GM21723 (cell line): Measurements from ENCODE around the gene LRP1B.

Experiments used
- ATAC-seq: cut with Tn5 transposase; IDR thresholded peaks from one replicate; pipeline ENCODE4 v1.9.1; 2021; ENCODE audit warnings: mild to moderate bottlenecking, moderate library complexity; ENCODE audit not compliant: unreplicated experiment

The LRP1B gene

GRCh38 chr2:141610564-141611175 is 520.1 kb downstream of the LRP1B start:
- ATAC-seq: no peak

- ATAC-seq: no peak
Observed at GRCh38 chr2:141605163-141605562, 525.7 kb downstream of the LRP1B start.

- no peak for ATAC-seq
Observed at GRCh38 chr2:141601511-141602152, 529.2 kb downstream of the LRP1B start.

GRCh38 chr2:141599721-141600120 is 531.1 kb downstream of the LRP1B start:
- ATAC-seq: no peak

- no peak for ATAC-seq
Observed at GRCh38 chr2:141598982-141599381, 531.8 kb downstream of the LRP1B start.

- ATAC-seq: no peak
Observed at GRCh38 chr2:141595316-141595920, 535.4 kb downstream of the LRP1B start.

- no peak for ATAC-seq
Observed at GRCh38 chr2:141591787-141592186, 539.0 kb downstream of the LRP1B start.

GRCh38 chr2:141590620-141591019 is 540.2 kb downstream of the LRP1B start:
- ATAC-seq: no peak

GRCh38 chr2:141589314-141589713 is 541.5 kb downstream of the LRP1B start:
- ATAC-seq: no peak

- ATAC-seq: no peak
Observed at GRCh38 chr2:141586985-141587384, 543.8 kb downstream of the LRP1B start.

- ATAC-seq: no peak
Observed at GRCh38 chr2:141582213-141582612, 548.6 kb downstream of the LRP1B start.

- no peak for ATAC-seq
Observed at GRCh38 chr2:141579071-141579470, 551.7 kb downstream of the LRP1B start.

GRCh38 chr2:141570474-141571131 is 560.2 kb downstream of the LRP1B start:
- no peak for ATAC-seq

GRCh38 chr2:141569941-141570340 is 560.9 kb downstream of the LRP1B start:
- ATAC-seq: no peak

- no peak for ATAC-seq
Observed at GRCh38 chr2:141565597-141565996, 565.2 kb downstream of the LRP1B start.

- ATAC-seq: no peak
Observed at GRCh38 chr2:141560723-141561122, 570.1 kb downstream of the LRP1B start.

- peak; percentile 71 for ATAC-seq
Observed at GRCh38 chr2:141557329-141558095, 573.3 kb downstream of the LRP1B start.

- no peak for ATAC-seq
Observed at GRCh38 chr2:141555876-141556470, 574.8 kb downstream of the LRP1B start.

- peak; percentile 73 for ATAC-seq
Observed at GRCh38 chr2:141554810-141555209, 576.0 kb downstream of the LRP1B start.

- ATAC-seq: peak; percentile 82
Observed at GRCh38 chr2:141534666-141535362, 596.0 kb downstream of the LRP1B start.
